Progenitor cell of endocrine pancreas (in vitro differentiated cells): ENCODE measurements around the gene P2RX7. TPM values are rescaled to one million over a fixed set of nuclear protein-coding genes. Genes with fewer than 3 reads are reported as not detected.

Experiments
- DNase-seq: peaks from one replicate; pipeline ENCODE4 v3.0.0; 2021; ENCODE audit warnings: low spot score; ENCODE audit not compliant: unreplicated experiment
- H3K27ac Mint-ChIP-seq: 2 replicates; pipeline ENCODE4 v1.8.0; 2021; ENCODE audit warnings: mild to moderate bottlenecking, moderate library complexity, mixed read lengths
- H3K27me3 Mint-ChIP-seq: 2 replicates; pipeline ENCODE4 v1.8.0; 2021; ENCODE audit warnings: mixed read lengths
- H3K36me3 Mint-ChIP-seq: 2 replicates; pipeline ENCODE4 v1.8.0; 2022; ENCODE audit warnings: mixed read lengths; ENCODE audit not compliant: insufficient read depth
- H3K4me1 Mint-ChIP-seq: 2 replicates; pipeline ENCODE4 v1.8.0; 2021; ENCODE audit warnings: low read depth, mixed read lengths
- H3K4me3 Mint-ChIP-seq: 2 replicates; pipeline ENCODE4 v1.8.0; 2021; ENCODE audit warnings: low read depth, mild to moderate bottlenecking, moderate library complexity, mixed read lengths
- H3K9me3 Mint-ChIP-seq: 2 replicates; pipeline ENCODE4 v1.8.0; 2021; ENCODE audit warnings: low read depth, mixed read lengths
- CTCF ChIP-seq: fragments of 200-600 bp; sonication (generic); IDR thresholded peaks from one replicate; pipeline ENCODE4 v1.5.0; 2021; ENCODE audit warnings: antibody characterized with exemption, mild to moderate bottlenecking; ENCODE audit not compliant: unreplicated experiment
- total RNA-seq: library from RNA; stranded (reverse); gene quantifications from 2 replicates; pipeline ENCODE4 v1.2.1, GENCODE V29; 2021

Gene P2RX7
- total RNA-seq, 1 donor from 2014 or later, result not detected

DNA sequence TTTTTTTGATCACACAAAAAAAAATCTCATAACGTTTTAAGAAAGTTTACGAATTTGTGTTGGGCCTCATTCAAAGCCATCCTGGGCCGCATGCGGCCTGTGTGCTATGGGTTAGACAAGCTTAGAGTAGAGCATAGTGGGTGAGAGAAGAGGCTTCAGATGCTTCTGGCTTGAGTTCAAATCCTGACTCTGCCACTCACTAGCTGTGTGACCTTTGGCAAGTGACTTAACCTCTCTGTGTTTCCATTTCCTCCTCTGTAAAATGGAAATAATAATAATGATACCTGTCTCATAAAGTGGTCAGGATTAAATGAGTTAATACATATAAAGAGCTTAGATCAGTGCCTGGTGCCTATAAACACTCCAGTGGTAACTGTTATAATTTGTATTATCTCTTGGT lies 83.4 kb downstream of the P2RX7 start:
- H3K27ac Mint-ChIP-seq, result no peak overlapping the region
- H3K36me3 Mint-ChIP-seq, result peaks cover 17% of the 10 kb centered on the region
- DNase-seq, result no peak
- peaks cover 19% of the 10 kb centered on the region for H3K4me1 Mint-ChIP-seq
- no peak overlapping the region for H3K4me3 Mint-ChIP-seq
- TF ChIP-seq CTCF, result no peak
- H3K9me3 Mint-ChIP-seq, result no peaks in the 10 kb centered on the region
- no peaks in the 10 kb centered on the region for H3K27me3 Mint-ChIP-seq

GRCh38 chr12:121217063-121217462 lies 84.4 kb downstream of the P2RX7 start:
- H3K27ac Mint-ChIP-seq, result no peak overlapping the region
- no peak overlapping the region for H3K4me3 Mint-ChIP-seq
- no peak for DNase-seq
- no peak for TF ChIP-seq CTCF
- peaks cover 22% of the 10 kb centered on the region for H3K36me3 Mint-ChIP-seq
- H3K4me1 Mint-ChIP-seq, result peaks cover 19% of the 10 kb centered on the region
- H3K27me3 Mint-ChIP-seq, result no peaks in the 10 kb centered on the region
- H3K9me3 Mint-ChIP-seq, result no peaks in the 10 kb centered on the region

- H3K36me3 Mint-ChIP-seq, result peaks cover 23% of the 10 kb centered on the region
- no peak overlapping the region for H3K4me3 Mint-ChIP-seq
- H3K4me1 Mint-ChIP-seq, result peaks cover 19% of the 10 kb centered on the region
- H3K27ac Mint-ChIP-seq, result peak overlapping the region; percentile 84
- DNase-seq, result no peak
- no peaks in the 10 kb centered on the region for H3K9me3 Mint-ChIP-seq
- H3K27me3 Mint-ChIP-seq, result no peaks in the 10 kb centered on the region
- TF ChIP-seq CTCF, result no peak
Observed at GRCh38 chr12:121217761-121218160, 85.1 kb downstream of the P2RX7 start.

- no peak for DNase-seq
- TF ChIP-seq CTCF, result no peak
- Mint-ChIP-seq H3K27me3 (no peaks in the 10 kb centered on the region), H3K27ac (peak overlapping the region; percentile 73), H3K36me3 (peaks cover 24% of the 10 kb centered on the region), H3K4me3 (no peak overlapping the region), H3K9me3 (no peaks in the 10 kb centered on the region), H3K4me1 (peaks cover 19% of the 10 kb centered on the region)
Observed at GRCh38 chr12:121218588-121219352, 86.1 kb downstream of the P2RX7 start.

DNA sequence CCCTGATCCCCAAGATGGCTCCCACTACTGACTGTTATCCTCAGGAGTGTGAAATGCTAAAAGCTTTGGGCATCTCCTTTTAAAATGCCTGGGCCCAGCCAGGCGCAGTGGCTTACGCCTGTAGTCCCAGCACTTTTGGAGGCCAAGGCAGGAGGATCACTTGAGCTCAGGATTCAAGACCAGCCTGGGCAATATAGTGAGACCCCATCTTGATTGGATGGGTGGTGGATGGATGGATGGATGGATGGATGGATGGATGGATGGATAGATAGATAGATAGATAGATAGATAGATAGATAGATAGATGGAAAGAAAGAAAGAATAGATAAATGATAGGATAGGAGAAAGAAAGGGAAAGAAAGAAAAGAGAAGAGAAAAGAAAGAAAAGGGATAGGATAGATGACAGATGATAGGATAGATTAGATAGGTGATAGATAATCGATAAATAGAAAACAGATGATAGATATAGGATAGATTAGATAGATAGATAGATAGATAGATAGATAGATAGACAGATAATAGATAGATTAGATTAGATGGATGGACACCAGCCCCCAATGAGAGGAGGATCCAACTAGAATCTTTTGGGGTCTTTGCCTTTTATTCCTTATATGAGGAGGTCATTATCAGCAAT lies 86.8 kb downstream of the P2RX7 start:
- Mint-ChIP-seq H3K27ac (peak overlapping the region; percentile 46), H3K27me3 (no peaks in the 10 kb centered on the region), H3K36me3 (peaks cover 23% of the 10 kb centered on the region), H3K4me3 (no peak overlapping the region), H3K9me3 (no peaks in the 10 kb centered on the region), H3K4me1 (peaks cover 16% of the 10 kb centered on the region)
- no peak for TF ChIP-seq CTCF
- DNase-seq, result no peak
